Measurements from ENCODE around the gene ARID1A.
"Not testable (repeated sequence)": the region's sequence is repeated elsewhere in the genome, so short reads cannot be mapped to it uniquely, and the experiment has no call there.

The ARID1A gene

GRCh38 chr1:26724118-26724517, 28.3 kb downstream of the ARID1A start:
- TF ChIP-seq CTCF (IDR thresholded peaks at IDR 0.05; ENCODE audit: extremely low read depth, missing control alignments): no peak
- DNase-seq (ENCODE audit: low spot score): no peak

- TF ChIP-seq CTCF (IDR thresholded peaks at IDR 0.05; ENCODE audit: extremely low read depth, missing control alignments): no peak
- no peak for DNase-seq (ENCODE audit: low spot score)
Observed at GRCh38 chr1:26724926-26725325, 29.1 kb downstream of the ARID1A start.

GRCh38 chr1:26725904-26726303, 30.1 kb downstream of the ARID1A start:
- not testable (repeated sequence) for DNase-seq (ENCODE audit: low spot score)

GRCh38 chr1:26726784-26727183, 31.0 kb downstream of the ARID1A start:
- no peak for DNase-seq (ENCODE audit: low spot score)
- TF ChIP-seq CTCF (IDR thresholded peaks at IDR 0.05; ENCODE audit: extremely low read depth, missing control alignments): no peak

GRCh38 chr1:26727476-26727875, 31.7 kb downstream of the ARID1A start:
- no peak for DNase-seq (ENCODE audit: low spot score)
- TF ChIP-seq CTCF (IDR thresholded peaks at IDR 0.05; ENCODE audit: extremely low read depth, missing control alignments): no peak

GRCh38 chr1:26728645-26729044, 32.8 kb downstream of the ARID1A start:
- no peak for DNase-seq (ENCODE audit: low spot score)
- no peak for TF ChIP-seq CTCF (IDR thresholded peaks at IDR 0.05; ENCODE audit: extremely low read depth, missing control alignments)

GRCh38 chr1:26729633-26730032, 33.8 kb downstream of the ARID1A start:
- no peak for DNase-seq (ENCODE audit: low spot score)
- no peak for TF ChIP-seq CTCF (IDR thresholded peaks at IDR 0.05; ENCODE audit: extremely low read depth, missing control alignments)

GRCh38 chr1:26730695-26731094, 34.9 kb downstream of the ARID1A start:
- no peak for DNase-seq (ENCODE audit: low spot score)
- no peak for TF ChIP-seq CTCF (IDR thresholded peaks at IDR 0.05; ENCODE audit: extremely low read depth, missing control alignments)
